Measurements from ENCODE around the gene TYW1B.
"Not testable (repeated sequence)": the region's sequence is repeated elsewhere in the genome, so short reads cannot be mapped to it uniquely, and the experiment has no call there.

The TYW1B gene

GRCh38 chr7:72816370-72817157 lies 11.4 kb downstream of the TYW1B start:
- not testable (repeated sequence) for DNase-seq (ENCODE audit: low spot score)

GRCh38 chr7:72810437-72810836 lies 17.6 kb downstream of the TYW1B start:
- DNase-seq (ENCODE audit: low spot score), result not testable (repeated sequence)

- DNase-seq (ENCODE audit: low spot score), result not testable (repeated sequence)
Measured at GRCh38 chr7:72808511-72808910, 19.5 kb downstream of the TYW1B start.

- not testable (repeated sequence) for DNase-seq (ENCODE audit: low spot score)
Measured at GRCh38 chr7:72806851-72807250, 21.1 kb downstream of the TYW1B start.

GRCh38 chr7:72805526-72806494 lies 22.2 kb downstream of the TYW1B start:
- DNase-seq (ENCODE audit: low spot score), result no peak

- DNase-seq (ENCODE audit: low spot score), result not testable (repeated sequence)
Measured at GRCh38 chr7:72803778-72804177, 24.2 kb downstream of the TYW1B start.

GRCh38 chr7:72801564-72801963 lies 26.4 kb downstream of the TYW1B start:
- not testable (repeated sequence) for DNase-seq (ENCODE audit: low spot score)

- not testable (repeated sequence) for DNase-seq (ENCODE audit: low spot score)
Measured at GRCh38 chr7:72795401-72795800, 32.6 kb downstream of the TYW1B start.

GRCh38 chr7:72793791-72794190 lies 34.2 kb downstream of the TYW1B start:
- no peak for DNase-seq (ENCODE audit: low spot score)

- DNase-seq (ENCODE audit: low spot score), result not testable (repeated sequence)
Measured at GRCh38 chr7:72790698-72791060, 37.3 kb downstream of the TYW1B start.

- DNase-seq (ENCODE audit: low spot score), result not testable (repeated sequence)
Measured at GRCh38 chr7:72790048-72790697, 37.8 kb downstream of the TYW1B start.

GRCh38 chr7:72785166-72785955 lies 42.6 kb downstream of the TYW1B start:
- DNase-seq (ENCODE audit: low spot score), result no peak

GRCh38 chr7:72783601-72784370 lies 44.2 kb downstream of the TYW1B start:
- not testable (repeated sequence) for DNase-seq (ENCODE audit: low spot score)

- no peak for DNase-seq (ENCODE audit: low spot score)
Measured at GRCh38 chr7:72781631-72782030, 46.4 kb downstream of the TYW1B start.

- DNase-seq (ENCODE audit: low spot score), result no peak
Measured at GRCh38 chr7:72781161-72781560, 46.8 kb downstream of the TYW1B start.

- DNase-seq (ENCODE audit: low spot score), result not testable (repeated sequence)
Measured at GRCh38 chr7:72780289-72780894, 47.6 kb downstream of the TYW1B start.

- not testable (repeated sequence) for DNase-seq (ENCODE audit: low spot score)
Measured at GRCh38 chr7:72777167-72777566, 50.8 kb downstream of the TYW1B start.

GRCh38 chr7:72772627-72773026 lies 55.4 kb downstream of the TYW1B start:
- not testable (repeated sequence) for DNase-seq (ENCODE audit: low spot score)

- not testable (repeated sequence) for DNase-seq (ENCODE audit: low spot score)
Measured at GRCh38 chr7:72766994-72767393, 61.0 kb downstream of the TYW1B start.

GRCh38 chr7:72760602-72761001 lies 67.4 kb downstream of the TYW1B start:
- DNase-seq (ENCODE audit: low spot score), result no peak

Measured in HuH-7.5 (cell line).